GM18505 (cell line): ENCODE data around the gene RHEB.

Experiments used
- ATAC-seq: cut with Tn5 transposase; IDR thresholded peaks from one replicate; pipeline ENCODE4 v1.9.1; 2021; ENCODE audit not compliant: unreplicated experiment
- POLR2A ChIP-seq: IDR thresholded peaks from 4 replicates; pipeline ENCODE4 v1.6.1; 2011; ENCODE audit warnings: borderline replicate concordance; ENCODE audit not compliant: insufficient read depth, insufficient read length; ENCODE audit errors: extremely low read depth

The RHEB gene, protein sequence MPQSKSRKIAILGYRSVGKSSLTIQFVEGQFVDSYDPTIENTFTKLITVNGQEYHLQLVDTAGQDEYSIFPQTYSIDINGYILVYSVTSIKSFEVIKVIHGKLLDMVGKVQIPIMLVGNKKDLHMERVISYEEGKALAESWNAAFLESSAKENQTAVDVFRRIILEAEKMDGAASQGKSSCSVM

GRCh38 chr7:151519765-151520418 is at the start of gene RHEB:
RHEB (minus strand) TSS chr7:151519895; CDS start chr7:151519511, 384 bp downstream.
- peak; percentile 43 for TF ChIP-seq POLR2A
- ATAC-seq: peak; percentile 69

DNA sequence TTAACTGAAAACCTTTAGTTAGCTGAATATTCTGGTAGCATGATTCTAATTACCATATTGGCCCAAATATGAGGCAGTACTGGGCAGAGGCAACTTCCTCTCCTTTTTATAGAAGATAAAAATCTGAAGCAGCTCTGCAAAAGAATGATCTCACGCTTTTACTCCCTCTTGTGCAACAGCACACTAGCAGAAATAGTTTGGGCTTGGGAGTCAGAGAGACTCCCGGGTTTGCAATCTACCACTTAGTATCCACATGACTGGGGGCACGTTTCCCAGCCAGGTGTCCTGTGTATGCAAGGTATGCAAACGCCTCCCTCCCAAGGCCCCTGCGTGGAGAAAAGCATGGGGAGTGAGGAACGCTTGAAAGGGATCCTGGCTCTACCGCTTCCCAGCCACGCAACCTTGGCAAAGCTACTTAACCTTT is 47.2 kb upstream of the RHEB start:
- ATAC-seq: no peak
- no peak for TF ChIP-seq POLR2A

DNA sequence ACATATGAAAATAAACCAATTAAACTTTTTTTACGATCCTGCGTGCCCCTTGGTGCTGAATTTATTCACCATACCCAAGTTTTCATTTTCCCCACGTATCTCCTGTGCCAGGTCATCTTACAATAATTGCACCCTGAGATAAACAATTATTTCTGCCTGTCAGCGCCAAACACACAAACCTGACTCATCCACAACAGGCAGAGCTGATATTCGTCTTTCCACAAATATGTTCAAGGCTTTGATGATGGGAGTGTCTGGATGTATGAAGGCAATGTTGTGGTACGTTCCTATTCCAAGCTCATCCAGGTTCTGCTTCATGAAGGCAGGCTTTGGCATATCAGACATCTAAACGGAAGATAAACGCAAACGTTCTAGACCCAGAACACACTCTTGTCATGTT is 45.8 kb upstream of the RHEB start:
- no peak for ATAC-seq
- TF ChIP-seq POLR2A: no peak

GRCh38 chr7:151560243-151560642 is 40.5 kb upstream of the RHEB start:
- no peak for ATAC-seq

GRCh38 chr7:151559557-151560183 is 40.0 kb upstream of the RHEB start:
- no peak for TF ChIP-seq POLR2A
- ATAC-seq: no peak

More at GRCh38 chr7:151560243-151560642, 40.5 kb upstream of the RHEB start:
- TF ChIP-seq POLR2A: no peak

DNA sequence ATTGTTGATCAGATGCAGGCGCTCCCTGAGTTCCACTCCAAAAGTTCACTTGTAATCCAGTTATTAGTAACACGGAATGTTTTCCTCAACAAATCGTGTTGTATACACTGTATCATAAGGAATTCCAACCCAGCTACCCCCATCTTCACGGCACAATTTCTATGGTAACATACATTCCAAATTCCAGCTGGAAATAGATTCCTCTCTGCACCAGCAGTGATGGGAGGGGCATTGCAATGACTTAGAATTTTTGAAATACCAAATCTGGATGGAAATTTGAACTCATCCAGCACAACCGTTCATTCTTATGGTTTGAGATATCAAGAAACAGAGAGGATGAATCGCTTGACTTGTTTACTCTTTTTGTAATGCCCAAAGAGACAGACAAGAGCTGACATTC is 38.9 kb upstream of the RHEB start:
- TF ChIP-seq POLR2A: no peak
- no peak for ATAC-seq

DNA sequence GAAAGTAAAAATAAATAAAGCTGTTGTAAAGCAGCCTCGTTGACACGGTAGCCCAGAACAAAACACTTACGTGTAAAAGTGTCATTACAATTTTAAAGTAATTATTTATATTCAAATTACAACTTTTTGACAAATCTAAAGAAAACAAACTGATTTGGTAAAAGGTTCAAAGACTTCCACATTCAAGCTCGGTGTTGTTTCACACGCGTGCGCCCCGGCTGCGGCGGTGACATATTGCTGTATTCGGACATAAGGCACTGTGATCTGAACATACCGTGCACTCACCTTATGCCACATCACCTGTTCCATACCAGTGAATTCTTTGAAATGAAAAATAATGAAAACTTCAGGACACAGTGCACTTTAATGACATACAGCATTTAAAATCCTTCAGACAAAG is 36.9 kb upstream of the RHEB start:
- no peak for ATAC-seq
- TF ChIP-seq POLR2A: no peak

- no peak for ATAC-seq
- TF ChIP-seq POLR2A: no peak
These were observed 33.7 kb upstream of the RHEB start for GRCh38 chr7:151553356-151553755.

DNA sequence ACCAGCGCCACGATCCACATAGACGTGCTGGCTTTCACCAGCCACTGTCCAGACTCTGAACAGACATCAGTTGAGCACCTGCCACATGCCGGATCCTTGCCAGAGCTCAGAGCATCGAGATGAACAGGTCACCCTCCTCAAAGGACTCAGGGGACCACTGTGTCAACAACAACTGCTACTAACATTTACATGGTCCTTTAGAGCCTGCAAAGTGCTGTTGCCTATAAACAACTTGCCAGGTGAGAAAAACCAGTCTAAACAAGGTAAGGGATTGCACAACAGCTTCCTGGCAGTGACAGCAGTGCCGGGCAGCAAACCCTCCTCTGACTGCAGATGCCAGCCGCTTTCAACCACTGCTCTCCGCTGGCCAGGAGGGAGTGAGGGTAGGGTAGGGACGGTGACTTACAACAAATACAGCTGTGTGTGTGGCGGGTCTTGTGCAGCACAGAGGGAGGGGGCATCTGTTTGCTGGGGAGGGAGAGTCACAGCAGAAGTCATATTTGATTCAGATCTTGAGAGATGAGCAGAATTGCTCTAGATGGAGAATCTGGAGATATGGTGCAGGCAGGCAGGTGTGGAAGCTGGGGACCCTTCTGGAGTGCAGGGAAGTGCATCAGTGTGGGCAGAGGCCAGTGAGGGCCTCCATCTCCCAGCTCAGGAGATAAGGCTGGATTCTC is 32.8 kb upstream of the RHEB start:
- no peak for TF ChIP-seq POLR2A
- no peak for ATAC-seq

DNA sequence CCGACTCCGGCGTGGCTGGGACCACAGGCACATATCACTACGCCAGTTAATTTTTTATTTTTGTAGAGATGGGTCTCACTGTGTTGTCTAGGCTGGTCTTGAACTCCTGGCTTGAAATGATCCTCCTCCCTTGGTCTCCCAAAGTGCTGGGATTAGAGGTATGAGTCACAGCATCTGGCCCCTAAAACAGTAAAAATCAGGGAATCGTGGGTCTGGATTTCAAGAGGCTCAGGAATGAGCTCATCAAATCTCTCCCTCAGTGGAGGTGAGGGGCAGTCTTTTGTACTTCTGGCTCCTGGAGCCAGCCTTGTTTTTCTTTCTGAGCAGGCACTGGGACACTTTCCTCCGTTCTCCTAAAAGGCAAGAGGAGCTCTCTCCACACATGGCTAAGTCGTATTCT is 32.1 kb upstream of the RHEB start:
- no peak for ATAC-seq
- TF ChIP-seq POLR2A: no peak

GRCh38 chr7:151550656-151551286 is 31.1 kb upstream of the RHEB start:
- no peak for TF ChIP-seq POLR2A
- ATAC-seq: no peak

GRCh38 chr7:151549644-151550043 is 29.9 kb upstream of the RHEB start:
- no peak for ATAC-seq
- no peak for TF ChIP-seq POLR2A

DNA sequence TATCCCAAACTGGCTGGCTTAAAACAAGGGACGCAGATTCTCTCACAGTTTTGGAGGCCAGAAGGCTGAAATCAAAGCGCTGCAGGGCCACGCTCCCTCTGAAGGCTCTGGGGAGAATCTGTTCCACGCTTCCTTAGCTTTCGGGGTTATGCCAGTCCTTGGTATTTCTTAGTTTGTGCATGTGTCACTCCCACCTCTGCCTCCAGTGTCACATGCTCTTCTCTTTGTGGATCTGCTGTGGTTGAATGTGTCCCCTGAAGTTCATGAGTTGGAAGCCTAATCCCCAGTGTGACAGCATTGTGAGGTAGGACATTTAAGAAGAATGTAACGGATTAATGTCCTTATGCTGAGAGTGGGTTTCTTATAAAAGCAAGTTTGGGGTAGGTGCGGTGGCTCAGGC is 29.4 kb upstream of the RHEB start:
- no peak for ATAC-seq
- no peak for TF ChIP-seq POLR2A

DNA sequence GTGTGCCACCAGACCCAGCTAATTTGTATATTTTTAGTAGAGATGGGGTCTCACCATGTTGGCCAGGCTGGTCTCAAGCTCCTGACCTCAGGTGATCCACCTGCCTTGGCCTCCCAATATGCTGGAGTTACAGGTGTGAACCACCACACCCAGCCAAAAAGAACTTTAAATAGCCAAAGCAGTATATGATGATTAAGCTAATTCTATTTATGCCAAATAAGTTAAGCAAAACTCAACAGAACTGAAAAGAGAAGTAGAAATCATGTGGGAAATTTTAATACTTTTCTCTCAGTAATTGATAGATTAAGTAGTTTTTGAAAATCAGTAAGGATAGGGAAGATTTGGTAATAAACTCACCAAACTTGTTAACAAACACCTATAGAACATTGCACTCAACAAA is 24.5 kb upstream of the RHEB start:
- no peak for ATAC-seq

DNA sequence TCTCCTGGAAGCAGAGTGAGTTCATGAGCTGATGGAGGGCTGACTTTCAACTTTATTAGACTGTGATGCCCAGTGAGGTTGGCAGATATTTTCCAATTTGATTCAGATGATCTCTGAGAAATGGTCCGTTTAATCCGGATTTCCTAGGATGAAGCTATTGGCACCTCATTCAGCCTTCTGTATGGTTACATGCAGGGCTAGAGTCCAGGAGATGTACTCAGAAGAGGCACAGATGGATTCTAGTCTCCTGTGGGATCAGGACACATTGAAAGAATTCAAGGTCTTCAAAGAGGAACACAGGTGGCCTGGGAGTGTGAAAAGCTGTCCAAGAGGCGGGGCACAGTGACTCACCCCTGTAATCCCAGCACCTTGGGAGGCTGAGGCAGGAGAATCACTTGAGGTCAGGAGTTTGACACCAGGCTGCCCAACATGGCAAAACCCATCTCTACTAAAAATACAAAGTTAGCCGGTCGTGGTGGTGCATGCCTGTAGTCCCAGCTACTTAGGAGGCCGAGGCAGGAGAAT is 23.0 kb upstream of the RHEB start:
- no peak for TF ChIP-seq POLR2A
- no peak for ATAC-seq

More for the DNA sequence above, 24.5 kb upstream of the RHEB start:
- TF ChIP-seq POLR2A: no peak
